SU-DHL-6 (cell line): ENCODE data around the gene ARF6.
A peak's percentile ranks its signal among the peaks of the same experiment; 100 is the strongest.
"Not testable (repeated sequence)": the region's sequence is repeated elsewhere in the genome, so short reads cannot be mapped to it uniquely, and the experiment has no call there.

Experiments used
- H2AFZ ChIP-seq: fragments of 200-600 bp; sonication (generic); 2 replicates; pipeline ENCODE4 v1.6.1; 2014; ENCODE audit warnings: low read depth, mild to moderate bottlenecking, moderate library complexity, mixed read lengths, antibody characterized with exemption, low read length; ENCODE audit not compliant: severe bottlenecking
- H3F3A ChIP-seq: fragments of 200-600 bp; shearing (Covaris generic); 2 replicates; pipeline ENCODE4 v1.6.0; 2016; ENCODE audit warnings: antibody characterized with exemption, mild to moderate bottlenecking; ENCODE audit not compliant: insufficient read depth
- H3K27ac ChIP-seq: fragments of 200-600 bp; sonication (generic); 2 replicates; pipeline ENCODE4 v1.5.1; 2016; ENCODE audit warnings: low read depth, mild to moderate bottlenecking, low read length, moderate library complexity, mixed read lengths
- H3K27me3 ChIP-seq: fragments of 200-600 bp; sonication (generic), shearing (Covaris generic); 2 replicates; pipeline ENCODE4 v1.6.0; 2014; ENCODE audit warnings: mild to moderate bottlenecking, low read length
- H3K36me3 ChIP-seq: fragments of 200-600 bp; sonication (generic); 2 replicates; pipeline ENCODE4 v1.6.1; 2014; ENCODE audit warnings: mild to moderate bottlenecking, low read length, mixed read lengths
- H3K4me2 ChIP-seq: fragments of 300-600, 200-600 bp; shearing (Covaris generic), sonication (generic); 2 replicates; pipeline ENCODE4 v1.6.0; 2014; ENCODE audit warnings: low read length, low read depth, mild to moderate bottlenecking; ENCODE audit not compliant: poor library complexity, severe bottlenecking
- H3K4me3 ChIP-seq: fragments of 200-600 bp; sonication (generic); 2 replicates; pipeline ENCODE4 v1.5.1; 2014; ENCODE audit warnings: antibody characterized with exemption, low read length, mild to moderate bottlenecking, mixed read lengths; ENCODE audit not compliant: insufficient read depth, poor library complexity, severe bottlenecking
- H3K79me2 ChIP-seq: fragments of 200-600 bp; sonication (generic); 2 replicates; pipeline ENCODE4 v1.6.1; 2014; ENCODE audit warnings: mild to moderate bottlenecking, low read length, moderate library complexity; ENCODE audit not compliant: insufficient read depth
- H3K9ac ChIP-seq: fragments of 200-600 bp; sonication (generic); 2 replicates; pipeline ENCODE4 v1.7.0; 2014; ENCODE audit warnings: mild to moderate bottlenecking, low read length
- H3K9me2 ChIP-seq: fragments of 200-600 bp; sonication (generic); replicated peaks from 2 replicates; pipeline ENCODE4 v1.6.1; 2014; ENCODE audit warnings: low read length; ENCODE audit not compliant: insufficient read depth
- H3K9me3 ChIP-seq: fragments of 200-600 bp; sonication (generic); 2 replicates; pipeline ENCODE4 v1.6.1; 2014; ENCODE audit warnings: low read length, mixed read lengths; ENCODE audit not compliant: insufficient read depth
- H4K20me1 ChIP-seq: fragments of 200-600 bp; sonication (generic); 2 replicates; pipeline ENCODE4 v1.6.1; 2014; ENCODE audit warnings: low read depth, mild to moderate bottlenecking, antibody characterized with exemption, low read length, moderate library complexity, mixed read lengths
- CTCF ChIP-seq: fragments of 200-600 bp; sonication (generic); IDR thresholded peaks from one replicate; pipeline ENCODE4 v1.5.1; 2017; ENCODE audit warnings: antibody characterized with exemption, mild to moderate bottlenecking, low read length, moderate library complexity; ENCODE audit not compliant: insufficient read depth, poor library complexity, severe bottlenecking
- EZH2phosphoT487 ChIP-seq: fragments of 200-600 bp; sonication (generic), shearing (Covaris generic); conservative IDR thresholded peaks from 2 replicates; pipeline ENCODE4 v1.6.1; 2018; ENCODE audit warnings: mild to moderate bottlenecking, antibody characterized with exemption, low read length, moderate library complexity, mixed read lengths

ARF6 gene

GRCh38 chr14:49935526-49935925 lies 42.6 kb downstream of the ARF6 start:
- no peaks in the 10 kb centered on the region for H3K9me2 ChIP-seq
- H3K27ac ChIP-seq: no peak overlapping the region
- TF ChIP-seq EZH2phosphoT487 (no peak), CTCF (no peak)
- H3K79me2 ChIP-seq: no peaks in the 10 kb centered on the region
- no peaks in the 10 kb centered on the region for H4K20me1 ChIP-seq
- H3K4me3 ChIP-seq: no peak overlapping the region
- H3K9me3 ChIP-seq: no peaks in the 10 kb centered on the region; the same call in 1 of the 2 replicates
- H3K9ac ChIP-seq: no peak overlapping the region
- no peak overlapping the region for H3K4me2 ChIP-seq
- H2AFZ ChIP-seq: no peak overlapping the region
- no peaks in the 10 kb centered on the region for H3K27me3 ChIP-seq
- H3F3A ChIP-seq: peaks cover 15% of the 10 kb centered on the region
- no peaks in the 10 kb centered on the region for H3K36me3 ChIP-seq

GRCh38 chr14:49936246-49936645 lies 43.4 kb downstream of the ARF6 start:
- not testable (repeated sequence) for H3K9me3 ChIP-seq, H2AFZ ChIP-seq, H3K79me2 ChIP-seq, H4K20me1 ChIP-seq, H3K36me3 ChIP-seq, H3K4me3 ChIP-seq, H3K27ac ChIP-seq, H3K9me2 ChIP-seq, H3K27me3 ChIP-seq, H3K4me2 ChIP-seq, H3K9ac ChIP-seq
- H3F3A ChIP-seq: peaks cover 13% of the 10 kb centered on the region; the same call in 1 of the 2 replicates

- H3K4me2 ChIP-seq, H3K4me3 ChIP-seq, H3K27me3 ChIP-seq, H3K27ac ChIP-seq, H4K20me1 ChIP-seq, H3K9me3 ChIP-seq, H3K9ac ChIP-seq, H3K9me2 ChIP-seq, H3K79me2 ChIP-seq, H2AFZ ChIP-seq, H3K36me3 ChIP-seq: not testable (repeated sequence)
- peaks cover 12% of the 10 kb centered on the region; the same call in 1 of the 2 replicates for H3F3A ChIP-seq
Observed at GRCh38 chr14:49936882-49937281, 44.0 kb downstream of the ARF6 start.

GRCh38 chr14:49939215-49939614 lies 46.3 kb downstream of the ARF6 start:
- H3K36me3 ChIP-seq, H3K27me3 ChIP-seq, H3K79me2 ChIP-seq, H2AFZ ChIP-seq, H3K9ac ChIP-seq, H4K20me1 ChIP-seq, H3K27ac ChIP-seq, H3K9me3 ChIP-seq, H3K9me2 ChIP-seq, H3K4me2 ChIP-seq, H3K4me3 ChIP-seq: not testable (repeated sequence)
- H3F3A ChIP-seq: peaks cover 10% of the 10 kb centered on the region; the same call in 1 of the 2 replicates

GRCh38 chr14:49939884-49940510 lies 47.1 kb downstream of the ARF6 start:
- Histone ChIP-seq H3K27me3 (no peaks in the 10 kb centered on the region), H3K9me3 (no peaks in the 10 kb centered on the region; the same call in 1 of the 2 replicates), H3K4me3 (peak overlapping the region; percentile 1), H4K20me1 (no peaks in the 10 kb centered on the region), H3K4me2 (peak overlapping the region; percentile 80), H3K9me2 (no peaks in the 10 kb centered on the region), H3K79me2 (no peaks in the 10 kb centered on the region), H3K27ac (peak overlapping the region; percentile 80), H2AFZ (peak overlapping the region; percentile 91), H3F3A (peaks cover 6% of the 10 kb centered on the region; the same call in 1 of the 2 replicates), H3K36me3 (no peaks in the 10 kb centered on the region), H3K9ac (peak overlapping the region; percentile 37)
- no peak for TF ChIP-seq CTCF
- no peak for TF ChIP-seq EZH2phosphoT487
